Omental fat pad (tissue), 4 donors: ENCODE measurements around the gene IRX6. TPM values are rescaled to one million over a fixed set of nuclear protein-coding genes. Genes with fewer than 3 reads are reported as not detected.

Experiments used
- ATAC-seq: fragments of 150-250 bp; one replicate; pipeline ENCODE4 v1.9.1; 2016; ENCODE audit warnings: mild to moderate bottlenecking, moderate library complexity; ENCODE audit not compliant: low FRiP score
- DNase-seq: peaks from one replicate; pipeline ENCODE4 v3.0.0-alpha.2; 2019; ENCODE audit warnings: low spot score
- CTCF ChIP-seq, 3 donors: fragments of 450-650 bp; IDR thresholded peaks; one replicate each; pipeline ENCODE4 v1.5.1; 2016 to 2017; ENCODE audit warnings: antibody characterized with exemption in 3 of 3, mild to moderate bottlenecking in 3 of 3, moderate library complexity in 2 of 3
- total RNA-seq, 4 donors: library from RNA; depleted of rRNA; stranded (reverse); fragments of >200 nt; gene quantifications; one replicate each; pipeline ENCODE4 v1.1.0, GENCODE V29; 2016

Gene IRX6
- total RNA-seq, 4 donors from 2014 or later: 1.1 to 34.0 (median 10.4) TPM

- DNase-seq (no peak), ATAC-seq (no peak)
- TF ChIP-seq CTCF (IDR thresholded peaks at IDR 0.05): no peak
Measured at GRCh38 chr16:55340445-55340844, 16.4 kb downstream of the IRX6 start.

- TF ChIP-seq CTCF (IDR thresholded peaks at IDR 0.05): no peak
- DNase-seq (no peak), ATAC-seq (no peak)
Measured at GRCh38 chr16:55341681-55342080, 17.7 kb downstream of the IRX6 start.

GRCh38 chr16:55346475-55346874 is 22.5 kb downstream of the IRX6 start:
- no peak for TF ChIP-seq CTCF (IDR thresholded peaks at IDR 0.05)
- ATAC-seq (no peak), DNase-seq (no peak)

GRCh38 chr16:55349867-55350266 is 25.9 kb downstream of the IRX6 start:
- ATAC-seq (no peak), DNase-seq (no peak)
- TF ChIP-seq CTCF (IDR thresholded peaks at IDR 0.05): no peak

GRCh38 chr16:55350984-55351383 is 27.0 kb downstream of the IRX6 start:
- DNase-seq (no peak), ATAC-seq (no peak)
- no peak for TF ChIP-seq CTCF (IDR thresholded peaks at IDR 0.05)

- TF ChIP-seq CTCF (IDR thresholded peaks at IDR 0.05): no peak
- ATAC-seq (no peak), DNase-seq (no peak)
Measured at GRCh38 chr16:55351936-55352335, 27.9 kb downstream of the IRX6 start.

- no peak for TF ChIP-seq CTCF (IDR thresholded peaks at IDR 0.05)
- no peak for ATAC-seq
- no peak for DNase-seq
Measured at GRCh38 chr16:55357241-55357640, 33.2 kb downstream of the IRX6 start.
